ENCODE data around the gene CASP10. TPM values are rescaled to one million over a fixed set of nuclear protein-coding genes. Genes with fewer than 3 reads are reported as not detected.
A peak's percentile ranks its signal among the peaks of the same experiment; 100 is the strongest.

Gene CASP10
- total RNA-seq, 2 experiments from 2014 or later = 47.8 to 51.3 TPM

DNA sequence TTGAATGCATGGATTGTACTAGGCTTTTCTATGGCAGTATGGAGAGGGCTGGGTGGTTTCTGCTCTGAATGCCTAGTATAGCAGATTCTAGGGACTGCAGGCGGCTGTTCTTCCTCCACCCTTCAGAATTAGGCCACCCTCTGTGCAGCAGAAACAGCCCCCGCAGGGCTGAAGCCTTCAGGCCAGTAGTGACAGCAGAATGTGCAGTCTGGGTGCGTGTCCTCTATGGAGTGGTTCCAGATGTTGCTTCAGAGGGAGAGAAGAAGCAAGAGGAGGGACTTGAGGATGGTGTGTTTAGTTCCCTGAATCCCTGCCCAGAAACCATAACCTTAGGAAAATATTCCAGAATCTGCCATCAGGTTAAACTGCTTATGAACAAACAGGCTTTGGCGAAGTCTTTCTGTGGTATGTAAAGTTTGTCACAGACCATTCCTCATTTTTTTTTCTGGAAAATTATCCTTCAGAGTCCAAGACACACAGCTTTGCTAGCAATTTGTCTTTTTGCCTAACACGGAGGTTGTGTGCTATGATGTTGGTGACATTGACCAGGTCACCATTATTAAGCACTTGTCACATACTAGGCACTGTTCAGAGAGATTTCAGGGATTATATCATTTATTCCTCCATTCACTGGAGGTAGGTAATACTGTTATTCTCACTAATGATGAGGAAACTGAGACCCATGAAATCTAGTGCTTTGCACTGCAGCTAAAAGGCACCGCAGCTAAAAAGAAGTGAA is 21.1 kb downstream of the CASP10 start:
- Mint-ChIP-seq H3K4me3 (no peak overlapping the region), H3K27me3 (no peaks in the 10 kb centered on the region), H3K27ac (no peak overlapping the region), H3K36me3 (ENCODE audit: low read depth) (peaks cover 61% of the 10 kb centered on the region), H3K4me1 (peaks cover 18% of the 10 kb centered on the region), H3K9me3 (no peaks in the 10 kb centered on the region)
- ChIA-PET CTCF (interaction anchor here (0.8 kb wide), 1 partner anchor 22 kb away, joined by 3 read pairs; no protein-coding TSS in a partner anchor), POLR2A (interaction anchor here (0.7 kb wide), 1 partner anchor 28 kb away, joined by 3 read pairs; no protein-coding TSS in a partner anchor)
- no peak for DNase-seq

GRCh38 chr2:201204655-201205514 is 21.9 kb downstream of the CASP10 start:
- H3K27ac Mint-ChIP-seq = no peak overlapping the region
- H3K4me3 Mint-ChIP-seq = no peak overlapping the region
- ChIA-PET POLR2A (interaction anchor here (0.7 kb wide), 2 partner anchors 10 to 27 kb away, joined by 3 read pairs; no protein-coding TSS in a partner anchor), CTCF (interaction anchor here (2.4 kb wide), 1 partner anchor 27 kb away, joined by 8 read pairs; no protein-coding TSS in a partner anchor)
- peaks cover 22% of the 10 kb centered on the region for H3K4me1 Mint-ChIP-seq
- no peaks in the 10 kb centered on the region for H3K9me3 Mint-ChIP-seq
- no peaks in the 10 kb centered on the region for H3K27me3 Mint-ChIP-seq
- H3K36me3 Mint-ChIP-seq (ENCODE audit: low read depth) = peaks cover 66% of the 10 kb centered on the region
- DNase-seq = no peak

- Mint-ChIP-seq H3K36me3 (ENCODE audit: low read depth) (peaks cover 66% of the 10 kb centered on the region), H3K27me3 (no peaks in the 10 kb centered on the region), H3K9me3 (no peaks in the 10 kb centered on the region), H3K4me1 (peaks cover 27% of the 10 kb centered on the region), H3K27ac (peak overlapping the region; percentile 35), H3K4me3 (no peak overlapping the region)
- POLR2A ChIA-PET = no interaction called here
- CTCF ChIA-PET = interaction anchor here (2.4 kb wide), 1 partner anchor 27 kb away, joined by 8 read pairs; no protein-coding TSS in a partner anchor
- DNase-seq = no peak
Observed at GRCh38 chr2:201205515-201205849, 22.5 kb downstream of the CASP10 start.

DNA sequence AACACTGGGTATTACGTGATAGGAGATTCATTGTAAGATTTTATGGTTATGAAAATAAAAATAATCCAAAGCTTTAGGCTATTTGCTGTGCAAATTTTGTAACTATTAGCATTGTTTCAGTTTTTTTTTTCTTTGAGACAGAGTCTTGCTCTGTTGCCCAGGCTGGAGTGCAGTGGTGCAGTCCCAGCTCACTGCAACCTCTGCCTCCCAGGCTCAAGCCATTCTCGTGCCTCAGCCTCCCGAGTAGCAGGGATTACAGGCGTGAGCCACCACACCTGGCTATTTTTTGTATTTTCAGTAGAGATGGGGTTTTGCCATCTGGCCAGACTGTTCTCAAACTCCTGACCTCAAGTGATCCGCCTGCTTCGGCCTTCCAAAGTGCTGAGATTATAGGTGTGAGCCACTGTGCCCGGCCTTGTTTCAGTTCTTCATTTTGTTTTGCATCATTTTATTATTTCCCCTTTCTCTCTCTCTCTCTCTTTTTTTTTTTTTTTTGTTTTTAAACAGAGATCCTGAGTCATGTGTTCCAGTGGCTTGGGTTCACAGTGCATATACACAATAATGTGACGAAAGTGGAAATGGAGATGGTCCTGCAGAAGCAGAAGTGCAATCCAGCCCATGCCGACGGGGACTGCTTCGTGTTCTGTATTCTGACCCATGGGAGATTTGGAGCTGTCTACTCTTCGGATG is 25.8 kb downstream of the CASP10 start:
- no peaks in the 10 kb centered on the region for H3K9me3 Mint-ChIP-seq
- no peak overlapping the region for H3K27ac Mint-ChIP-seq
- ChIA-PET POLR2A (no interaction called here), CTCF (interaction anchor here (0.9 kb wide), 1 partner anchor 23 kb away, joined by 4 read pairs; no protein-coding TSS in a partner anchor)
- DNase-seq = no peak
- no peaks in the 10 kb centered on the region for H3K27me3 Mint-ChIP-seq
- H3K36me3 Mint-ChIP-seq (ENCODE audit: low read depth) = peaks cover 51% of the 10 kb centered on the region
- H3K4me1 Mint-ChIP-seq = peaks cover 35% of the 10 kb centered on the region
- no peak overlapping the region for H3K4me3 Mint-ChIP-seq

DNA sequence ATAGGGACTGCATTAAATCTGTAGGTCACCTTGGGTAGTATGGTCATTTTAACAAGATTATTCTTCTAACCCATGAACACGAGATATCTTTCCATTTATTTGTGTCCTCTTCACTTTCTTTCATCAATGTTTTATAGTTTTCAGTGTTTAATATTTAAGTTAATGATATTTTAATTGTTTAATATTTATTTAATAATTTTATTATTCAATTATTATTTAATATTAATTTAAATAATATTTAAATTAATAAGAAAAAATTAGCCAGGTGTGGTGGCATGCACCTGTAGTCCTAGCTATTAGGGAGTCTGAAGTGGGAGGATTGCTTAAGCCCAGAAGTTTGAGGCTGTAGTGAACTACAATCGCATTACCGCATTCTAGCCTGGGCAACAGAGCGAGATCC is 33.0 kb downstream of the CASP10 start:
- CTCF ChIA-PET = no interaction called here
- H3K4me1 Mint-ChIP-seq = peaks cover 45% of the 10 kb centered on the region
- H3K27ac Mint-ChIP-seq = no peak overlapping the region
- no peak for DNase-seq
- POLR2A ChIA-PET = no interaction called here
- H3K27me3 Mint-ChIP-seq = no peaks in the 10 kb centered on the region
- no peaks in the 10 kb centered on the region for H3K9me3 Mint-ChIP-seq
- peaks cover 52% of the 10 kb centered on the region for H3K36me3 Mint-ChIP-seq (ENCODE audit: low read depth)
- no peak overlapping the region for H3K4me3 Mint-ChIP-seq

GRCh38 chr2:201216918-201217317 is 34.0 kb downstream of the CASP10 start:
- ChIA-PET CTCF (no interaction called here), POLR2A (no interaction called here)
- peaks cover 55% of the 10 kb centered on the region for H3K36me3 Mint-ChIP-seq (ENCODE audit: low read depth)
- no peak overlapping the region for H3K27ac Mint-ChIP-seq
- no peak for DNase-seq
- H3K4me3 Mint-ChIP-seq = no peak overlapping the region
- H3K9me3 Mint-ChIP-seq = no peaks in the 10 kb centered on the region
- H3K4me1 Mint-ChIP-seq = peaks cover 44% of the 10 kb centered on the region
- H3K27me3 Mint-ChIP-seq = no peaks in the 10 kb centered on the region

- no peak overlapping the region for H3K27ac Mint-ChIP-seq
- H3K4me3 Mint-ChIP-seq = no peak overlapping the region
- no peaks in the 10 kb centered on the region for H3K27me3 Mint-ChIP-seq
- ChIA-PET POLR2A (interaction anchor here (2.6 kb wide), 1 partner anchor 36 kb away, joined by 8 read pairs; the partner anchor contains the start of gene CASP10), CTCF (interaction anchor here (4.9 kb wide), 1 partner anchor 14 kb away, joined by 33 read pairs; no protein-coding TSS in a partner anchor)
- peaks cover 68% of the 10 kb centered on the region for H3K36me3 Mint-ChIP-seq (ENCODE audit: low read depth)
- DNase-seq = no peak
- H3K4me1 Mint-ChIP-seq = peaks cover 55% of the 10 kb centered on the region
- no peaks in the 10 kb centered on the region for H3K9me3 Mint-ChIP-seq
Observed at GRCh38 chr2:201218780-201219179, 35.8 kb downstream of the CASP10 start.

DNA sequence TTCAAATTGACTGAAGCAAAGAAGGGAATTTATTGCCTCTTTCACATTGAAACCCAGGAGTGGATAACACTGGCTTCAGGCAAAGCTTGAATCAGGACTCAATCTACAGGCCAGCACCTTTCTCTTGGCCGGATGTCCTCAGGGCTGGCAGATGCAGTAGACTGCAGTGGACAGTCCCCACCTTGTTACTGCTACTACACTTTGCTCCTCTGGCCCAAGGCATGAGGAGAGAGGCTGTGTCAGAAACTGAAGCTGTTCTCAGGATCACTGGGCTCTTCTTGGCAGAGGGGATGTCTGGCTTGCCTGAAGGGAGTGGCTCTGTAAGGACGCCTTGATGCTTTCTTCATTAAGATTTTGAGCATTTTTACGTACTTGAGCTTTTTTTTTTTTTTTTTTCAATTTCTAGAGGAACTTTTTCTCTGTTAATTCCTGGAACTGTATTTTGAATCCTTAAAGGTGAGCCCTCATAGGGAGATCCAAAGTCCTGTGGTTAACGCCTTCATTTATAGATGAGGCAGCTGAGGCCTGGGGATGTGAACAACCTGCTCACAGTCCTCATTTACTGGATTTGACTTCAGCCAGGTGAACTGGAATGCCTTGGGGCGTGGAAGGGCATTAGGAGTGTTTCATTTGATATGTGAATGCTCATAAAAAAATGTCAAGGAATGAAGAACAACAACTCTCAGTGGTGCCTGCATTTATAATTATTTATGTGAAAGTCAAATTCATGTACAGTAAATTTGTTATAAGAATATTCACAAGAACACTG is 36.6 kb downstream of the CASP10 start:
- H3K27me3 Mint-ChIP-seq = no peaks in the 10 kb centered on the region
- DNase-seq = no peak
- POLR2A ChIA-PET = interaction anchor here (1.0 to 4.5 kb wide), 4 partner anchors 13 to 232 kb away, joined by 3 to 25 read pairs (median 6); partner anchors contain the start of genes CASP10 and STRADB

DNA sequence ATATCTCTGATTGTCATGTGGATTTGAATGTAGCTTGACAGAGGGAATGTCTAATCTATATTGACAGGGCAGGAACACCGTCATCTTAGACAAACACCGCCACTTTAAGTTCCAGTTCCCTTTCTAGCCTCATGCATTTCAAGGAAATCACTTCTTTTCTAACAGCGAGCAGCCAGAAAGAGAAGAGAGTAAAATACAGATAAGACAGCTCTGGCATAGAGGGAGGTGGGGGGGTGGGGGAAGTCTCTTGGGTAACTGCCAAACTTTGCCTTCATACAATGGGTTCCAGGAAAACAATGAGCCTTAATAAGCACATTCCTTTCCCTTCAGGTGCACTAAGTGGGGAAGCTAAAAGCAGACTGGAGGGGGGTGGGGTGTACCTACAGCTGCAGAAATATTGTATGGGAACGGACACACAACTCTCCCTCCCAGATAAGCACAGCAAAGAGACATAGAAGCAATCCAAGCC is 37.2 kb downstream of the CASP10 start:
- no peak overlapping the region for H3K27ac Mint-ChIP-seq
- peaks cover 60% of the 10 kb centered on the region for H3K4me1 Mint-ChIP-seq
- CTCF ChIA-PET = interaction anchor here (0.7 to 4.9 kb wide), 3 partner anchors 12 to 425 kb away, joined by 3 to 33 read pairs (median 4); partner anchors contain the start of gene CASP10

More for the DNA sequence above, 36.6 kb downstream of the CASP10 start:
- CTCF ChIA-PET = interaction anchor here (0.7 to 4.9 kb wide), 3 partner anchors 13 to 425 kb away, joined by 3 to 33 read pairs (median 4); partner anchors contain the start of gene CASP10
- peak overlapping the region; percentile 21 for H3K27ac Mint-ChIP-seq
- peaks cover 57% of the 10 kb centered on the region for H3K4me1 Mint-ChIP-seq
- peaks cover 68% of the 10 kb centered on the region for H3K36me3 Mint-ChIP-seq (ENCODE audit: low read depth)
- no peak overlapping the region for H3K4me3 Mint-ChIP-seq
- H3K9me3 Mint-ChIP-seq = no peaks in the 10 kb centered on the region

GRCh38 chr2:201223089-201224073 is 40.4 kb downstream of the CASP10 start:
- peak overlapping the region; percentile 59 for H3K27ac Mint-ChIP-seq
- peaks cover 52% of the 10 kb centered on the region for H3K36me3 Mint-ChIP-seq (ENCODE audit: low read depth)
- ChIA-PET POLR2A (interaction anchor here (1.1 to 4.5 kb wide), 4 partner anchors 9 to 41 kb away, joined by 3 to 25 read pairs (median 5); partner anchors contain the start of gene CASP10), CTCF (interaction anchor here (0.6 to 2.1 kb wide), 4 partner anchors 9 to 1939 kb away, joined by 3 to 13 read pairs (median 4); partner anchors contain the start of gene CASP10)
- peaks cover 57% of the 10 kb centered on the region for H3K4me1 Mint-ChIP-seq
- H3K9me3 Mint-ChIP-seq = no peaks in the 10 kb centered on the region
- no peak overlapping the region for H3K4me3 Mint-ChIP-seq
- no peak for DNase-seq
- no peaks in the 10 kb centered on the region for H3K27me3 Mint-ChIP-seq

More for the DNA sequence above, 37.2 kb downstream of the CASP10 start:
- Mint-ChIP-seq H3K36me3 (ENCODE audit: low read depth) (peaks cover 72% of the 10 kb centered on the region), H3K27me3 (no peaks in the 10 kb centered on the region), H3K4me3 (no peak overlapping the region), H3K9me3 (no peaks in the 10 kb centered on the region)
- no peak for DNase-seq
- POLR2A ChIA-PET = interaction anchor here (0.8 to 4.5 kb wide), 5 partner anchors 13 to 232 kb away, joined by 3 to 25 read pairs (median 3); partner anchors contain the start of genes CASP10, HYCC2, NDUFB3 and STRADB
